WERI-Rb-1 (cell line): Measurements from ENCODE around the gene CEACAM7.

Experiments used
- DNase-seq: peaks from one replicate; pipeline ENCODE4 v3.0.0-alpha.2; 2020
- H3K27ac ChIP-seq: fragments of 250-450 bp; sonication (Bioruptor Pico); 2 replicates; pipeline ENCODE4 v1.5.1; 2020; ENCODE audit warnings: mild to moderate bottlenecking, moderate library complexity
- H3K27me3 ChIP-seq: fragments of 250-450 bp; sonication (Bioruptor Pico); 2 replicates; pipeline ENCODE4 v1.5.1; 2021; ENCODE audit warnings: mild to moderate bottlenecking, low read depth, moderate library complexity; ENCODE audit not compliant: insufficient read depth, severe bottlenecking
- H3K36me3 ChIP-seq: fragments of 250-450 bp; sonication (Bioruptor Pico); 2 replicates; pipeline ENCODE4 v1.5.1; 2020; ENCODE audit warnings: mild to moderate bottlenecking, moderate library complexity
- H3K4me3 ChIP-seq: 2 replicates; pipeline ENCODE4 v1.5.1; 2011; ENCODE audit warnings: low read depth, mild to moderate bottlenecking, control low read depth, low read length
- H3K9me3 ChIP-seq: fragments of 250-450 bp; sonication (Bioruptor Pico); 2 replicates; pipeline ENCODE4 v1.5.1; 2021; ENCODE audit warnings: mild to moderate bottlenecking, moderate library complexity; ENCODE audit not compliant: severe bottlenecking
- CTCF ChIP-seq: IDR thresholded peaks from 2 replicates; pipeline ENCODE4 v1.5.1; 2011; ENCODE audit warnings: low read depth, mild to moderate bottlenecking, control low read depth, inconsistent platforms, low read length

The CEACAM7 gene

GRCh38 chr19:41694196-41694595 lies 6.1 kb upstream of the CEACAM7 start:
- DNase-seq, result no peak
- Histone ChIP-seq H3K36me3 (no peaks in the 10 kb centered on the region), H3K4me3 (no peak overlapping the region), H3K27ac (no peak overlapping the region), H3K27me3 (peaks cover 81% of the 10 kb centered on the region), H3K9me3 (no peaks in the 10 kb centered on the region)
- TF ChIP-seq CTCF, result no peak

GRCh38 chr19:41691268-41691970 lies 3.3 kb upstream of the CEACAM7 start:
- peak; percentile 71 for TF ChIP-seq CTCF
- no peaks in the 10 kb centered on the region for H3K9me3 ChIP-seq
- no peaks in the 10 kb centered on the region for H3K36me3 ChIP-seq
- H3K4me3 ChIP-seq, result no peak overlapping the region
- no peak overlapping the region for H3K27ac ChIP-seq
- DNase-seq, result peak; percentile 43
- peaks cover 81% of the 10 kb centered on the region for H3K27me3 ChIP-seq

- Histone ChIP-seq H3K36me3 (no peaks in the 10 kb centered on the region), H3K27me3 (peaks cover 84% of the 10 kb centered on the region), H3K4me3 (no peak overlapping the region), H3K9me3 (no peaks in the 10 kb centered on the region), H3K27ac (no peak overlapping the region)
- DNase-seq, result no peak
- TF ChIP-seq CTCF, result no peak
Observed at GRCh38 chr19:41690801-41691065, 2.7 kb upstream of the CEACAM7 start.

DNA sequence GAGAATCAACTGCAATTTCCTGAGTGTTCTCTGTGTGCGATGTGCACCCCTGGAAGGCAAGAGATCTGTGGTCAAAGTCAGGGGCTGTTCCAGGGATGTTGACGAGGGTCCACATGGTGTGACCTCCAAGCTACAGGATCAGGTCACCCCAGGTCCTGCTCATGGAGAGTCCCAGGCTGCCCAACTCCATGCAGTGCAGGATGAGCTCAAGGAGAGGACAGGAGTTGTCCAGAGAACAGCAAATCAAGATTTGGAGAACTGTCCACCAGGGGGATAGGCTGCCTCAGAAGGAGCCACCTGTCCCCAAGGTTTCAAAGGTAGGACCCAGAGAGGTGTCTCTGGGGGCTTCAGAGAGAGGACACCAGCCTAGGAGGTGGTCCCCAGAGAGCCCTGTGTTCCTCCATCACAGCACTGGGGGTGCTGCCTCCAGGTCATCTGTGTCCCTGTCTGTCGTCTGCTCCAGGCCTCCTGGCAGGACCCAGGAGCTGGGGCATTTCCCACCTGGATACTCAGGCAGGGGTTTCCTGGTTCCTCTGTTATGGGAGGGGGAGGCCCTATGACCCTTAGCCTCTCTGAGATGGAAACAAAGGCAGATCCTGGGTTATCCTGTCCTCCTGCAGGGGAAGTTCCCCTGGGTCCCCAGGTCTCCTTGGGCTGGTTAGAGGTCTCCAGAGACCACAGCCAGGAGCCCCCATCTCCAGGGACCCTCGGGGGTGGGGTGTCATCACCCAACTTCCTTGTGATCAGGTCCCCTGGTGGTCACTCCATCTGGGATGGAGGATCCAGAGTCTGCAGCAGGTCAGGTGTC lies 2.1 kb upstream of the CEACAM7 start:
- Histone ChIP-seq H3K27me3 (peaks cover 85% of the 10 kb centered on the region), H3K36me3 (no peaks in the 10 kb centered on the region), H3K4me3 (no peak overlapping the region), H3K9me3 (no peaks in the 10 kb centered on the region), H3K27ac (no peak overlapping the region)
- TF ChIP-seq CTCF, result no peak
- no peak for DNase-seq

DNA sequence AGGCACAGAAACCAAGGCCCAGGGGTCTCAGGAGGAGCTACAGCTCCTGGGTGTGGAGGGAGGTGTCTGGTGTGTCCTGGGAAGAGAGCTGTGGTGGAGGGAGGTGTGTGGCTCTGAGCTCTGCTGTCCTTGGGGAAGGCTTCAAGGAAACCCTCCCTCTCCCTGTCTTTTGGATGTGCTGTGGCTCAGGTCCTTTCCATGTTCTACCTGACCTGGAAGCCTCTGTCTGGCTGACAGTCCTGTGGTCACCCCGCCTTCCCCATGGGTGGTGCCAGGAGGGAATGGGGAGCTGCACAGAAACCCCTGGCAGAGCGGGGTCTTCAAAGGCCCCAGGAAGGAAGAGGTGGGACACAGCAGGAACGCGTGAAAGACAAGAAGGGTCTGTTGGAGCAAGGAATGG lies 617 bp upstream of the CEACAM7 start:
- DNase-seq, result no peak
- no peak for TF ChIP-seq CTCF
- peaks cover 84% of the 10 kb centered on the region for H3K27me3 ChIP-seq

GRCh38 chr19:41687419-41687818 lies 651 bp downstream of the CEACAM7 start:
- Histone ChIP-seq H3K9me3 (no peaks in the 10 kb centered on the region), H3K27ac (no peak overlapping the region), H3K36me3 (no peaks in the 10 kb centered on the region), H3K27me3 (peaks cover 94% of the 10 kb centered on the region), H3K4me3 (no peak overlapping the region)
- no peak for TF ChIP-seq CTCF
- no peak for DNase-seq

More for the DNA sequence above, 617 bp upstream of the CEACAM7 start:
- H3K36me3 ChIP-seq, result no peaks in the 10 kb centered on the region
- H3K9me3 ChIP-seq, result no peaks in the 10 kb centered on the region
- no peak overlapping the region for H3K4me3 ChIP-seq
- H3K27ac ChIP-seq, result no peak overlapping the region
